GM12801 (cell line): Measurements from ENCODE around the gene LRRIQ3.

Experiments
- CTCF ChIP-seq: IDR thresholded peaks from one replicate; pipeline ENCODE4 v1.5.1; 2011; ENCODE audit warnings: control low read depth; ENCODE audit not compliant: insufficient read length; ENCODE audit errors: extremely low read depth

Gene LRRIQ3

GRCh38 chr1:74091371-74091770 lies 106.6 kb downstream of the LRRIQ3 start:
- no peak for TF ChIP-seq CTCF

- TF ChIP-seq CTCF: no peak
Measured at GRCh38 chr1:74083128-74083527, 114.8 kb downstream of the LRRIQ3 start.

GRCh38 chr1:74065081-74065480 lies 132.9 kb downstream of the LRRIQ3 start:
- TF ChIP-seq CTCF: no peak

- no peak for TF ChIP-seq CTCF
Measured at GRCh38 chr1:74057719-74058118, 140.3 kb downstream of the LRRIQ3 start.

GRCh38 chr1:74053407-74053806 lies 144.6 kb downstream of the LRRIQ3 start:
- no peak for TF ChIP-seq CTCF

- no peak for TF ChIP-seq CTCF
Measured at GRCh38 chr1:74050386-74050785, 147.6 kb downstream of the LRRIQ3 start.

- no peak for TF ChIP-seq CTCF
Measured at GRCh38 chr1:74038042-74038441, 159.9 kb downstream of the LRRIQ3 start.

GRCh38 chr1:74012583-74012982 lies 185.4 kb downstream of the LRRIQ3 start:
- no peak for TF ChIP-seq CTCF
